Neural cell (in vitro differentiated cells): Measurements from ENCODE around the gene SDCCAG8. TPM values are rescaled to one million over a fixed set of nuclear protein-coding genes. Genes with fewer than 3 reads are reported as not detected.

Experiments used
- H2AFZ ChIP-seq: fragments of 200-600, 300-800 bp; sonication (generic), shearing (Covaris generic); 2 replicates; pipeline ENCODE4 v1.6.0; 2014; ENCODE audit warnings: low read depth, mild to moderate bottlenecking, antibody characterized with exemption, low read length, moderate library complexity
- H3F3A ChIP-seq: fragments of 200-600 bp; shearing (Covaris generic); 2 replicates; pipeline ENCODE4 v1.6.1; 2016; ENCODE audit warnings: mild to moderate bottlenecking, moderate library complexity, mixed read lengths, antibody characterized with exemption, low read length; ENCODE audit not compliant: insufficient read depth, poor library complexity, severe bottlenecking
- H3K27ac ChIP-seq: fragments of 200-600, 300-800 bp; sonication (generic), shearing (Covaris generic); 2 replicates; pipeline ENCODE4 v1.5.1; 2014; ENCODE audit warnings: mild to moderate bottlenecking, low read length, moderate library complexity
- H3K27me3 ChIP-seq: fragments of 300-800, 200-600 bp; sonication (generic), shearing (Covaris generic); 2 replicates; pipeline ENCODE4 v1.6.0; 2014; ENCODE audit warnings: mild to moderate bottlenecking, low read depth, low read length, moderate library complexity; ENCODE audit not compliant: insufficient read depth
- H3K36me3 ChIP-seq: fragments of 300-800, 200-600 bp; sonication (generic), shearing (Covaris generic); 2 replicates; pipeline ENCODE4 v1.5.1; 2014; ENCODE audit warnings: mild to moderate bottlenecking, antibody characterized with exemption, low read length, moderate library complexity; ENCODE audit not compliant: insufficient read depth
- H3K4me2 ChIP-seq: fragments of 300-800, 200-600 bp; sonication (generic), shearing (Covaris generic); 2 replicates; pipeline ENCODE4 v1.6.0; 2014; ENCODE audit warnings: mild to moderate bottlenecking, low read length
- H3K4me3 ChIP-seq: fragments of 300-800, 200-600 bp; sonication (generic), shearing (Covaris generic); 2 replicates; pipeline ENCODE4 v1.5.1; 2014; ENCODE audit warnings: mild to moderate bottlenecking, low read length, moderate library complexity
- H3K79me2 ChIP-seq: fragments of 200-600 bp; shearing (Covaris generic); replicated peaks from 2 replicates; pipeline ENCODE4 v1.6.0; 2014; ENCODE audit warnings: mild to moderate bottlenecking, low read length, moderate library complexity; ENCODE audit not compliant: insufficient read depth
- H3K9ac ChIP-seq: fragments of 300-800, 200-600 bp; sonication (generic), shearing (Covaris generic); 2 replicates; pipeline ENCODE4 v1.6.1; 2016; ENCODE audit warnings: mild to moderate bottlenecking, low read length, mixed read lengths
- H3K9me2 ChIP-seq: fragments of 200-600 bp; shearing (Covaris generic); 2 replicates; pipeline ENCODE4 v1.6.1; 2016; ENCODE audit warnings: mild to moderate bottlenecking, low read length, mixed read lengths; ENCODE audit not compliant: insufficient read depth
- H3K9me3 ChIP-seq: fragments of 200-600, 300-800 bp; sonication (generic), shearing (Covaris generic); 2 replicates; pipeline ENCODE4 v1.6.1; 2016; ENCODE audit warnings: mild to moderate bottlenecking, mixed run types, low read length, moderate library complexity, mixed read lengths
- H4K20me1 ChIP-seq: fragments of 200-600 bp; shearing (Covaris generic); 2 replicates; pipeline ENCODE4 v1.6.1; 2016; ENCODE audit warnings: mild to moderate bottlenecking, mixed run types; ENCODE audit not compliant: insufficient read depth
- EP300 ChIP-seq: fragments of 450-650 bp; conservative IDR thresholded peaks from 2 replicates; pipeline ENCODE4 v1.6.1; 2014; ENCODE audit warnings: antibody characterized with exemption, mild to moderate bottlenecking, moderate library complexity; ENCODE audit not compliant: poor library complexity, severe bottlenecking
- EZH2 ChIP-seq: fragments of 200-600, 300-800 bp; shearing (Covaris generic), sonication (generic); IDR thresholded peaks from 2 replicates; pipeline ENCODE4 v1.6.1; 2014; ENCODE audit warnings: antibody characterized with exemption, low read length, borderline replicate concordance, mild to moderate bottlenecking; ENCODE audit not compliant: insufficient read depth, poor library complexity, severe bottlenecking
- MXI1 ChIP-seq: fragments of 450-650 bp; conservative IDR thresholded peaks from 2 replicates; pipeline ENCODE4 v1.6.1; 2014; ENCODE audit warnings: antibody characterized with exemption, mild to moderate bottlenecking; ENCODE audit not compliant: poor library complexity, severe bottlenecking
- POLR2AphosphoS5 ChIP-seq: IDR thresholded peaks from 2 replicates; pipeline ENCODE4 v1.6.1; 2012
- RAD21 ChIP-seq: fragments of 450-650 bp; conservative IDR thresholded peaks from 2 replicates; pipeline ENCODE4 v1.6.1; 2014; ENCODE audit warnings: antibody characterized with exemption, mild to moderate bottlenecking, moderate library complexity
- SMC3 ChIP-seq: fragments of 450-650 bp; conservative IDR thresholded peaks from 2 replicates; pipeline ENCODE4 v1.6.1; 2014; ENCODE audit warnings: antibody characterized with exemption, mild to moderate bottlenecking, moderate library complexity; ENCODE audit not compliant: poor library complexity
- TAF1 ChIP-seq: IDR thresholded peaks from 2 replicates; pipeline ENCODE4 v1.6.1; 2012; ENCODE audit warnings: low read depth
- polyA plus RNA-seq: library from polyadenylated mRNA; depleted of rRNA; stranded (reverse); fragments of >200 nt; gene quantifications from 2 replicates; pipeline ENCODE4 v1.2.3, GENCODE V29; 2014
- TF ChIP-seq, protein P1 (sequence below): fragments of 450-650 bp; IDR thresholded peaks from 2 replicates; pipeline ENCODE4 v1.5.1; 2014; ENCODE audit warnings: antibody characterized with exemption, mild to moderate bottlenecking, moderate library complexity; ENCODE audit not compliant: poor library complexity, severe bottlenecking
- TF ChIP-seq, protein P2 (sequence below): IDR thresholded peaks from 2 replicates; pipeline ENCODE4 v1.6.1; 2012; ENCODE audit warnings: borderline replicate concordance

The SDCCAG8 gene
- polyA plus RNA-seq, 1 donor from 2014 or later = 32.2 TPM

DNA sequence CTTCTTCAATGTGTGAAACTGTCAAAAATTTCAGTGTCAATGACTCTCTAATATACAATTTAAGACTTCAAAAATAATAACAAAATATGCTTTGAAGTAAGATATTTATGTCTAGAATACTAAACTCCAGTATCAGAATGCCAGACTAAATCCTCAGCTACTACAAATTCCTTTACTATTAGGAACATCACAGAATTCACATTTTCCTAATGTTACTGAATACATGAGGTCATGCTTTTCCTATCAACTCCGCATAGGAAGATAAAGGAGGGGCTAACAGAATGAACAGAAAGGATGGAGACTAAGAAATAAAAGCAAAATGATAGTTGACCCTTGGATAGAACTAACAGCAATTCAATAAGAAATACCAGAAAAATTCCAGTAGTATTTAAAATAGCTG lies 292.7 kb downstream of the SDCCAG8 start:
- Histone ChIP-seq H3F3A (no peaks in the 10 kb centered on the region), H3K9me3 (no peaks in the 10 kb centered on the region), H3K9me2 (no peaks in the 10 kb centered on the region), H2AFZ (no peak overlapping the region), H3K79me2 (no peaks in the 10 kb centered on the region), H4K20me1 (no peaks in the 10 kb centered on the region), H3K27me3 (no peaks in the 10 kb centered on the region), H3K4me2 (no peak overlapping the region), H3K27ac (no peak overlapping the region), H3K4me3 (no peak overlapping the region), H3K9ac (no peak overlapping the region), H3K36me3 (peaks cover 4% of the 10 kb centered on the region)
- TF ChIP-seq EP300 (no peak), SMC3 (no peak), MXI1 (no peak), POLR2AphosphoS5 (no peak), RAD21 (no peak), TAF1 (no peak), EZH2 (no peak)
- TF ChIP-seq, protein P1, sequence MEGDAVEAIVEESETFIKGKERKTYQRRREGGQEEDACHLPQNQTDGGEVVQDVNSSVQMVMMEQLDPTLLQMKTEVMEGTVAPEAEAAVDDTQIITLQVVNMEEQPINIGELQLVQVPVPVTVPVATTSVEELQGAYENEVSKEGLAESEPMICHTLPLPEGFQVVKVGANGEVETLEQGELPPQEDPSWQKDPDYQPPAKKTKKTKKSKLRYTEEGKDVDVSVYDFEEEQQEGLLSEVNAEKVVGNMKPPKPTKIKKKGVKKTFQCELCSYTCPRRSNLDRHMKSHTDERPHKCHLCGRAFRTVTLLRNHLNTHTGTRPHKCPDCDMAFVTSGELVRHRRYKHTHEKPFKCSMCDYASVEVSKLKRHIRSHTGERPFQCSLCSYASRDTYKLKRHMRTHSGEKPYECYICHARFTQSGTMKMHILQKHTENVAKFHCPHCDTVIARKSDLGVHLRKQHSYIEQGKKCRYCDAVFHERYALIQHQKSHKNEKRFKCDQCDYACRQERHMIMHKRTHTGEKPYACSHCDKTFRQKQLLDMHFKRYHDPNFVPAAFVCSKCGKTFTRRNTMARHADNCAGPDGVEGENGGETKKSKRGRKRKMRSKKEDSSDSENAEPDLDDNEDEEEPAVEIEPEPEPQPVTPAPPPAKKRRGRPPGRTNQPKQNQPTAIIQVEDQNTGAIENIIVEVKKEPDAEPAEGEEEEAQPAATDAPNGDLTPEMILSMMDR = no peak
- TF ChIP-seq, protein P2, sequence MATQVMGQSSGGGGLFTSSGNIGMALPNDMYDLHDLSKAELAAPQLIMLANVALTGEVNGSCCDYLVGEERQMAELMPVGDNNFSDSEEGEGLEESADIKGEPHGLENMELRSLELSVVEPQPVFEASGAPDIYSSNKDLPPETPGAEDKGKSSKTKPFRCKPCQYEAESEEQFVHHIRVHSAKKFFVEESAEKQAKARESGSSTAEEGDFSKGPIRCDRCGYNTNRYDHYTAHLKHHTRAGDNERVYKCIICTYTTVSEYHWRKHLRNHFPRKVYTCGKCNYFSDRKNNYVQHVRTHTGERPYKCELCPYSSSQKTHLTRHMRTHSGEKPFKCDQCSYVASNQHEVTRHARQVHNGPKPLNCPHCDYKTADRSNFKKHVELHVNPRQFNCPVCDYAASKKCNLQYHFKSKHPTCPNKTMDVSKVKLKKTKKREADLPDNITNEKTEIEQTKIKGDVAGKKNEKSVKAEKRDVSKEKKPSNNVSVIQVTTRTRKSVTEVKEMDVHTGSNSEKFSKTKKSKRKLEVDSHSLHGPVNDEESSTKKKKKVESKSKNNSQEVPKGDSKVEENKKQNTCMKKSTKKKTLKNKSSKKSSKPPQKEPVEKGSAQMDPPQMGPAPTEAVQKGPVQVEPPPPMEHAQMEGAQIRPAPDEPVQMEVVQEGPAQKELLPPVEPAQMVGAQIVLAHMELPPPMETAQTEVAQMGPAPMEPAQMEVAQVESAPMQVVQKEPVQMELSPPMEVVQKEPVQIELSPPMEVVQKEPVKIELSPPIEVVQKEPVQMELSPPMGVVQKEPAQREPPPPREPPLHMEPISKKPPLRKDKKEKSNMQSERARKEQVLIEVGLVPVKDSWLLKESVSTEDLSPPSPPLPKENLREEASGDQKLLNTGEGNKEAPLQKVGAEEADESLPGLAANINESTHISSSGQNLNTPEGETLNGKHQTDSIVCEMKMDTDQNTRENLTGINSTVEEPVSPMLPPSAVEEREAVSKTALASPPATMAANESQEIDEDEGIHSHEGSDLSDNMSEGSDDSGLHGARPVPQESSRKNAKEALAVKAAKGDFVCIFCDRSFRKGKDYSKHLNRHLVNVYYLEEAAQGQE = no peak

DNA sequence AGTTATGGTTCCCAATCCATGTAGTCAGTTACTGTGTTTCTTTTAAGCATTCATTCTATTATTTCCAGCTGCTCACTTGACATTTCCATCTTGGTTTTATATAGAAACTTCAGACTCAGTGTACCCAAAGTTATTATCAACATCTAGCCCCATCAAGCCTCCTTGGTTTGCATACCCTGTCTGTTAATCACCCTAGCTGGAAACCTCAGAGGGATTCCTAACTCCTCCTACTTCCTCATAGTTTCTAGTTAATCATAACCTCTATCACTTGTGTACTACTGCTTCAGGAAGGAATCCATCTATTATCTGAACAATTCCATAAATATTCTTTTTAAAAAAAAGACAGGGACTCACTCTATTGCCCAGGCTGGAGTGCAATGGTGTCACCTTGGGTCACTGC lies 293.3 kb downstream of the SDCCAG8 start:
- Histone ChIP-seq H3K4me3 (no peak overlapping the region), H3F3A (no peaks in the 10 kb centered on the region), H3K9ac (no peak overlapping the region), H3K9me3 (no peaks in the 10 kb centered on the region), H3K27ac (no peak overlapping the region), H3K9me2 (no peaks in the 10 kb centered on the region), H4K20me1 (no peaks in the 10 kb centered on the region), H3K27me3 (no peaks in the 10 kb centered on the region), H3K36me3 (no peaks in the 10 kb centered on the region), H2AFZ (no peak overlapping the region), H3K79me2 (no peaks in the 10 kb centered on the region), H3K4me2 (no peak overlapping the region)
- TF ChIP-seq POLR2AphosphoS5 = no peak
- TF ChIP-seq, protein P2 = no peak
- no peak for TF ChIP-seq EZH2
- TF ChIP-seq SMC3 = no peak
- TF ChIP-seq RAD21 = no peak
- TF ChIP-seq, protein P1 = no peak
- TF ChIP-seq EP300 = no peak
- no peak for TF ChIP-seq MXI1
- no peak for TF ChIP-seq TAF1
